HG03469 (cell line): ENCODE results near the gene FER1L5.

Experiments used
- ATAC-seq: cut with Tn5 transposase; IDR thresholded peaks from one replicate; pipeline ENCODE4 v1.9.1; 2021; ENCODE audit warnings: mild to moderate bottlenecking, moderate library complexity, moderate number of reproducible peaks; ENCODE audit not compliant: unreplicated experiment

Gene FER1L5

GRCh38 chr2:96642564-96643360, at the start of gene FER1L5:
FER1L5 (plus strand) TSS chr2:96642764; CDS start chr2:96642837, 73 bp downstream.
- no peak for ATAC-seq

DNA sequence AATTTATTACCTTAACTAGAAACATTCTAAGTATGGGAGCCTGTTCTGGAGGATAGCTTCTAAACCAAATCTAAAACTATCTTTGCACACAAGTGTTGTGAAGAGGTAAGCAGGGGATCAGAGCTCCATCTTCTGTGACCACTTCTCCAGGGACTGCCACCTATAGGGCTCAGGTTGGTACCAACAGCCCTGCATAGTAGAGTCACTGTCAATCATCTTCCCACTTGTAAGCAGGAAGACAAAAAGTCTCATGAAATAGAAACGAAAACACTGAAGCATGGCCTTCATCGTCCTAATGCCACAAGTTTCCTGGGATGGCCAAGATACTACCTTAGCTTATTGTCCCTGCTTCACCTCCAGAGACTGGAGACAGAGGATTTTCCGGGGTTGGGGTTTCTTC, 48.3 kb upstream of the FER1L5 start:
- no peak for ATAC-seq

DNA sequence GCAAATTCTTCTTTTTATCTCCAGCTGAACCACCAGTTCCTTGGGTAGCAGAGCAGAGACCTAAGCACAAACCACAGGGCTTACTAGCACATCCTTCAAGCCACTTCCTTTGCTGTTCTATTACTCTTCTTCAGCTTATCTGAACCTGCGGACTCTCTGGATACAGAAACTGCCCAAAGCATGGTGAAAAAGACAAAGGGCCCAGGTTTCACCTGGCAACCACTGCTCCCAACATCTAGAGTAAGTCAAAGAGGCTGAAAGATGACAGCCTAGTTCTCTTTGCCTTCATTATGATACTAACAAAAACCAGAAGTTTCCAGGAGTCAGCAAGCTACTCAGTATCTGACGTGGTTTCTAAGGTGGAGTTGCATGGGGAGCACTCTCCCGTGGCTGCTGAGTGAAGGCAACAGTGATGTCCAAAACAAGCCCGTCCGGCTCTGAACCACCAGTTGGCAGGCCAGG, 47.8 kb upstream of the FER1L5 start:
- ATAC-seq: no peak

- no peak for ATAC-seq
Measured at GRCh38 chr2:96596596-96596995, 46.0 kb upstream of the FER1L5 start.

DNA sequence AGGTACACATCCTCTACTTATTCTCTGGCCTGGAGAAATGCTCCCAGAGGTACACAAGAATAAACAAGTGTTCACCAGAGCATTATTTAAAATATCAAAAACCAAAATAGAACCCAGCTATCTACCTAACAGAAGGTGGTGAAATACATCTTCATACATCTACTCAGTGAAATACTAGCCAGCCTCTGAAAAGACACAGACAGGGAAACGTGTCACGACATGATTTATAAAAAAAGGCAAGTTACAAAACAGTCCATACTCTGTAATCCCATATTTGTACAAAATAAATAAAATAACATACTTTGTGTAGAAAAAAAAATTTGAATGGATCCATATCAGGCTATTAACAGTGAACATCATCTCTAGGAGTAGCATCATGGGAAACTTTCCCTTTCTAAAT, 42.6 kb upstream of the FER1L5 start:
- ATAC-seq: no peak

- ATAC-seq: no peak
Measured at GRCh38 chr2:96601382-96602292, 40.9 kb upstream of the FER1L5 start.

DNA sequence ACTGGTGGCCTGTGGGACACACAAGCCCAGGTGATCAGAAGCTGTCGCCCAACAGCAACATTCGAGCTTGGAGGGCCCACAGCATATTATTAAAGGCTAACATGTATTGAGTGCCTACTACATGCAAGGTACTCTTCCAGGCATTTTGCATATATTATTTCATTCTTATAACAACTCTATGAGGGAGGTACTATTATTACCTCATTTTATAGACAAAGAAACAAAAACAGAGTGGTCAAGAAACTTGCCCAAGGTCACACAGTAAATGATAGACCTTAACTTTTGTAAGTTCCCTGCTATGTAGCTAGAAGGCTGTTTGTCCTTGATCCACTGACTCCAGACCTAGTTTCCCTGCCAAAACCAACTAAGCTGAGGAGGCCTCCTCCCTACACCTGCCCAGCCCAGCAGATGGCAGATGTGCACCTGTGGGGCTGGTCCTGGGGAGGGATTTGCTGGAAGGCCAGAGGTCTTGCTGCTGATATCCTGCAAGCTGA, 40.2 kb upstream of the FER1L5 start:
- no peak for ATAC-seq

- no peak for ATAC-seq
Measured at GRCh38 chr2:96604104-96604503, 38.5 kb upstream of the FER1L5 start.

GRCh38 chr2:96608469-96609455, 33.8 kb upstream of the FER1L5 start:
- no peak for ATAC-seq

DNA sequence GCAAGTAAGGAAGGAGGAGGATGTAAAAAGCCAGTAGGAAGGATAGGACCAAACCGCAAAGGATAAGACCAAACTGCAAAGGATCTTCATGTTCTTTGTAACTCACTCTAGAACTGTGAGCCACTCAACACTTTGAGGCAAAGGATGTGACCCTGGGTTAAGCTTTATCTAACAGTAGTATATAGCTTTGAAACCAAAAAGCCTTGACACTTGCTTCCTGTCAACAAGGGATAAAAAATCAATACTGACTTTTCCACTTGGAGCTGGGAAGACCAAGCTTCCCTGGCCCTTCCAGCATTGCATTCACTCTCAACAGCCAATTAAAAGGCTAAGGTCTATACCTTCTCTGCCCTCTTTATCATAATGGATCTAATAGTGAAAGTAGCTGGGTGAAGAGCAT, 26.4 kb upstream of the FER1L5 start:
- no peak for ATAC-seq

- ATAC-seq: no peak
Measured at GRCh38 chr2:96616535-96616934, 26.0 kb upstream of the FER1L5 start.

- no peak for ATAC-seq
Measured at GRCh38 chr2:96617012-96617411, 25.6 kb upstream of the FER1L5 start.

DNA sequence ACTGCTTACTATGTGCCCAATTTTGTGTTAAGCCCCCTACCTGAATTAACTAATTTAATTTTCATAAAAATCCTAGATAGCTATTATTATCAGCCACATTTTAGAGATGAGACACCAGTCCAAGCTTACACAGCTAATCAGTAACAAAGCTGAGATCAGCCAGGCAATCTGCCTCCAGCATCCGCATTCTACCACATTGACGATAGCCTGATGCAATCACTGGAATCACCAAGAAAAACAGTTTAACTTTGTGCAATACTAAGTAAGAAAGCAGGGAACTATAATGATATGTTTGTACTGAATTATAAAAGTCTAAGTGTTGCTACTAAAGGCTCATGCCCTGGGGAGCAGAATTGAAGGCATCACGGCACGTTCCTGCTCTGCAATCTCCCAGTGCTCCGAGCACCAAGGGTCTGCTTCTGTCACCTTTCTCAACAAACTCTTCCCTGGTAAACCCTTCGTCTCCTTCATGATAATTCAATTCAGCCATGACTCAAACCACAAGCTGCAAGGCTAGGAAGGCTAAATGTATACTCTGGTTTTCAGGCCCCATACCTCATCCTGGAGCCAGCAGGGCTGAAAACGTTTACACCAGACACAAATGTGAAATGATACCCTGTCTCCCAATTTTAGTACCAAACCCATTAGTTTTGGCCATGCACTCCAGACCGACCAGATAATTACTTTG, 23.8 kb upstream of the FER1L5 start:
- no peak for ATAC-seq

DNA sequence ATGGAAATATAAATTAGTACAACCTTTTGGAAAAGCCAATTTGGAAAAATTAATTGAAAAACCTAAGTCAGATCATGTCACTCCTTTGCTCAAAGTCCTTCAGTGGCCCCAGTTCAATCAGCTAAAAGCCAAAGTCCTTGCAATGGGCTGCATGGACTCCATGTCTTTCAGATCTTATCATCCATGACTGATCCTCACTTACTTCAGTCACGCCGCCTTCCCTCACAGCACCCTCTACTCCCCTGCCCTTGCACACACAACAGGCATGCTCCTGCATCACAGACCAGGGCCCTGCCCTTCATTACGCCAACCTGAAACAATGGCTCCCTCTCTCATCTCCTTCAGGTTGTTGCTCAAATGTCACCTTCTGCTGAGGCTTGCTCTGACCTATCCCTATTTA, 20.0 kb upstream of the FER1L5 start:
- no peak for ATAC-seq

- ATAC-seq: no peak
Measured at GRCh38 chr2:96623116-96623515, 19.4 kb upstream of the FER1L5 start.

- no peak for ATAC-seq
Measured at GRCh38 chr2:96625571-96626552, 16.7 kb upstream of the FER1L5 start.

- ATAC-seq: no peak
Measured at GRCh38 chr2:96626553-96626942, 16.0 kb upstream of the FER1L5 start.

DNA sequence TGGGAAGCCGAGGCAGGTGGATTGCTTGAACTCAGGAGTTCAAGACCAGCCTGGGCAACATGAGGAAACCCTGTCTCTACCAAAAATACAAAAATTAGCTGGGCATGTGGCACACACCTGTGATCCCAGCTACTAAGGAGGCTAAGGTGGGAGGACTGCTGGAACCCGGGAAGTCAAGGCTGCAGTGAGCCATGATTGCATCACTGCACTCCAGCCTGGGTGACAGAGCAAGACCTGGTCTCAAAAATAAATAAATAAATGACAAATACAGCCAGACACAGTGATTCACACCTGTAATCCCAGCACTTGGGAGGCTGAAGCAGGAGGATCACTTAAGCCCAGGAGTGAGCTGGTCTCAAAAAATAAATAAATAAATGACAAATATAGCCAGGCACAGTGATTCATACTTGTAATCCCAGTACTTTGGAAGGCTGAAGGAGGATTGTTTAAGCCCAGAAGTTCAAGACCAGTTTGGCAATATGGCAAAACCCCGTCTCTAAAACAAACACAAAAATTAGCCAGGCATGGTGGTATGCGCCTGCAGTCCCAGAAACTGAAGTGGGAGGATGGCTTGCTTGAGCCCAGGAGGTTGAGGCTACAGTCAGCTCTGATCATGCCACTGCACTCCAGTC, 10.6 kb upstream of the FER1L5 start:
- ATAC-seq: no peak
